GM12878 (cell line): Measurements from ENCODE around the gene COL16A1.

Source experiments
- FOXM1 ChIP-seq: IDR thresholded peaks from 2 replicates; pipeline ENCODE4 v1.6.1; 2012; ENCODE audit warnings: low read depth, mild to moderate bottlenecking, inconsistent platforms, low read length, moderate library complexity
- GABPA ChIP-seq: IDR thresholded peaks from 2 replicates; pipeline ENCODE4 v1.6.1; 2014; ENCODE audit warnings: antibody characterized with exemption, low read depth, mild to moderate bottlenecking, inconsistent platforms
- NFYA ChIP-seq: IDR thresholded peaks from 2 replicates; pipeline ENCODE4 v1.6.1; 2011; ENCODE audit warnings: low read depth, mild to moderate bottlenecking, low read length, improper control_type of control experiment, borderline replicate concordance
- POLR2A ChIP-seq: IDR thresholded peaks from 2 replicates; pipeline ENCODE4 v1.6.1; 2011; ENCODE audit warnings: low read depth, mild to moderate bottlenecking, low read length
- POLR2AphosphoS2 ChIP-seq: IDR thresholded peaks from 2 replicates; pipeline ENCODE4 v1.6.1; 2011; ENCODE audit warnings: low read depth, mild to moderate bottlenecking, low read length, improper control_type of control experiment, moderate library complexity
- SIN3A ChIP-seq: IDR thresholded peaks from 2 replicates; pipeline ENCODE4 v1.6.1; 2012; ENCODE audit warnings: low read depth, low read length, improper control_type of control experiment
- SMAD1 ChIP-seq: fragments of 450-650 bp; IDR thresholded peaks from 2 replicates; pipeline ENCODE4 v1.6.1; 2018; ENCODE audit warnings: mild to moderate bottlenecking, low read depth; ENCODE audit not compliant: partially characterized antibody
- YY1 ChIP-seq: IDR thresholded peaks from 2 replicates; pipeline ENCODE4 v1.6.1; 2011; ENCODE audit warnings: low read depth, mild to moderate bottlenecking, low read length
- TF ChIP-seq, protein P1 (sequence below): fragments of 450-650 bp; IDR thresholded peaks from 2 replicates; pipeline ENCODE4 v1.6.1; 2016; ENCODE audit warnings: mild to moderate bottlenecking
- TF ChIP-seq, protein P2 (sequence below): IDR thresholded peaks from 2 replicates; pipeline ENCODE4 v1.6.1; 2012; ENCODE audit warnings: low read depth, low read length, improper control_type of control experiment
- TF ChIP-seq, protein P3 (sequence below), 3 experiments: IDR thresholded peaks in 2 of 3; conservative IDR thresholded peaks in 1 of 3; 2 replicates each; pipeline ENCODE4 v1.5.1; 2011; ENCODE audit warnings: low read depth in 3 of 3, low read length in 3 of 3, mild to moderate bottlenecking in 3 of 3, control low read depth in 2 of 3, moderate library complexity in 2 of 3, inconsistent platforms in 1 of 3, mixed read lengths in 1 of 3; ENCODE audit not compliant: control insufficient read depth in 2 of 3, insufficient read depth in 1 of 3; ENCODE audit errors: extremely low read depth in 1 of 3

DNA sequence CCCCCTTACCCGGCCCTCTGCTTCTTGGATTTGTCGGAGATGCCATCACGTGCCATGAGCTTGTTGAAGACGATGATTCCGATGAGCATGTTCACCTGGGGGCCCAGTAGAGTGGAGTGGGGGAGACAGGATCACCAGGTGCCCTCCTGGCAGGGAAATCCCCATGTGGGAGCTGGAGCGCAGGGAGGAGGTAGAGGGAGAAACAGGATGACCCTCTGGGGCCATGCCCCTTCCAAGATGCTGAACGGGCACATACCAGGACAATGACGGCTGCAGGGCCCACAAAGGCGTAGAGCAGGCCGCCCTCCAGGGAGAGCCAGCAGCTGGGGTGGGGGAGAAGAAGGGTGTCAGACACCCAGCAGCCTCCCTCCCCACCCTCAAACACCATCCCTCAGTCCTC is 31.8 kb upstream of the COL16A1 start:
- TF ChIP-seq POLR2A, result no peak
- TF ChIP-seq GABPA, result no peak
- TF ChIP-seq FOXM1, result no peak
- TF ChIP-seq, protein P1, sequence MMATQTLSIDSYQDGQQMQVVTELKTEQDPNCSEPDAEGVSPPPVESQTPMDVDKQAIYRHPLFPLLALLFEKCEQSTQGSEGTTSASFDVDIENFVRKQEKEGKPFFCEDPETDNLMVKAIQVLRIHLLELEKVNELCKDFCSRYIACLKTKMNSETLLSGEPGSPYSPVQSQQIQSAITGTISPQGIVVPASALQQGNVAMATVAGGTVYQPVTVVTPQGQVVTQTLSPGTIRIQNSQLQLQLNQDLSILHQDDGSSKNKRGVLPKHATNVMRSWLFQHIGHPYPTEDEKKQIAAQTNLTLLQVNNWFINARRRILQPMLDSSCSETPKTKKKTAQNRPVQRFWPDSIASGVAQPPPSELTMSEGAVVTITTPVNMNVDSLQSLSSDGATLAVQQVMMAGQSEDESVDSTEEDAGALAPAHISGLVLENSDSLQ, result no peak
- TF ChIP-seq, protein P2, sequence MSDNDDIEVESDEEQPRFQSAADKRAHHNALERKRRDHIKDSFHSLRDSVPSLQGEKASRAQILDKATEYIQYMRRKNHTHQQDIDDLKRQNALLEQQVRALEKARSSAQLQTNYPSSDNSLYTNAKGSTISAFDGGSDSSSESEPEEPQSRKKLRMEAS, result no peak
- TF ChIP-seq NFYA, result no peak
- TF ChIP-seq, protein P3, sequence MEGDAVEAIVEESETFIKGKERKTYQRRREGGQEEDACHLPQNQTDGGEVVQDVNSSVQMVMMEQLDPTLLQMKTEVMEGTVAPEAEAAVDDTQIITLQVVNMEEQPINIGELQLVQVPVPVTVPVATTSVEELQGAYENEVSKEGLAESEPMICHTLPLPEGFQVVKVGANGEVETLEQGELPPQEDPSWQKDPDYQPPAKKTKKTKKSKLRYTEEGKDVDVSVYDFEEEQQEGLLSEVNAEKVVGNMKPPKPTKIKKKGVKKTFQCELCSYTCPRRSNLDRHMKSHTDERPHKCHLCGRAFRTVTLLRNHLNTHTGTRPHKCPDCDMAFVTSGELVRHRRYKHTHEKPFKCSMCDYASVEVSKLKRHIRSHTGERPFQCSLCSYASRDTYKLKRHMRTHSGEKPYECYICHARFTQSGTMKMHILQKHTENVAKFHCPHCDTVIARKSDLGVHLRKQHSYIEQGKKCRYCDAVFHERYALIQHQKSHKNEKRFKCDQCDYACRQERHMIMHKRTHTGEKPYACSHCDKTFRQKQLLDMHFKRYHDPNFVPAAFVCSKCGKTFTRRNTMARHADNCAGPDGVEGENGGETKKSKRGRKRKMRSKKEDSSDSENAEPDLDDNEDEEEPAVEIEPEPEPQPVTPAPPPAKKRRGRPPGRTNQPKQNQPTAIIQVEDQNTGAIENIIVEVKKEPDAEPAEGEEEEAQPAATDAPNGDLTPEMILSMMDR (IDR thresholded peaks at IDR 0.05 in 2 of 3, conservative IDR thresholded peaks at IDR 0.05 in 1 of 3; ENCODE audit: control insufficient read depth in 2 of 3, extremely low read depth in 1 of 3, insufficient read depth in 1 of 3, low read depth in 3 of 3, low read length in 3 of 3), result no peak
- TF ChIP-seq YY1, result no peak
- TF ChIP-seq POLR2AphosphoS2, result no peak
- no peak for TF ChIP-seq SMAD1
- TF ChIP-seq SIN3A, result no peak
